K562 (cell line): ENCODE measurements around the gene CNOT4. TPM values are rescaled to one million over a fixed set of nuclear protein-coding genes. Genes with fewer than 3 reads are reported as not detected.

ENCODE experiments used
- ATAC-seq: fragments of 200-7000 bp; cut with Tn5 transposase; 3 replicates; pipeline ENCODE4 v1.9.1; 2020; ENCODE audit warnings: moderate library complexity
- BruUV-seq: library from RNA; stranded (reverse); fragments of 400-500 nt; replicated peaks from 2 replicates; lab custom pipeline; 2021; lab: Mats Ljungman, UMichigan
- CTCF ChIA-PET: fragments of 300-600 bp; formaldehyde crosslinking; extraction: SDS; loops from one replicate; lab custom pipeline; 2021; ENCODE audit warnings: low intra/inter-chr PET ratio; lab: Yijun Ruan, JAX
- POLR2A ChIA-PET: fragments of 300-600, 350-650 bp; sonication (Branson Sonifier 250); formaldehyde crosslinking; extraction: SDS; loops from one replicate; lab custom pipeline; 2021; ENCODE audit warnings: antibody characterized with exemption, inconsistent platforms; lab: Yijun Ruan, JAX
- DNase-seq, 4 experiments: peaks; one replicate each; pipeline versions ENCODE4 v3.0.0 to v3.0.0-alpha.2; 2011 to 2018; ENCODE audit warnings: low spot score in 3 of 4, mixed read lengths in 3 of 4; ENCODE audit errors: extremely low read depth in 1 of 4
- FAIRE-seq: peaks from 2 replicates; lab custom pipeline; 2011; peaks lifted over from hg19 to GRCh38; lab: Jason Lieb, UNC
- H2AFZ ChIP-seq: 2 replicates; pipeline ENCODE4 v1.6.0; 2011; ENCODE audit warnings: low read depth, low read length, control low read depth, inconsistent platforms
- H3K27ac ChIP-seq: fragments of 200-600 bp; 3 replicates; pipeline ENCODE4 v1.8.0; 2011; ENCODE audit warnings: low read depth, mild to moderate bottlenecking, control low read depth, inconsistent platforms, low read length, moderate library complexity, mixed read lengths; ENCODE audit errors: extremely low read depth
- H3K27me3 ChIP-seq, 2 experiments: fragments of 300-600 bp in 1 of 2; 2 replicates in 1 of 2; 3 replicates in 1 of 2; pipeline versions ENCODE4 v1.6.0 to v1.8.0; 2011; ENCODE audit warnings: inconsistent platforms in 2 of 2, low read length in 2 of 2, mild to moderate bottlenecking in 1 of 2, mixed read lengths in 1 of 2, moderate library complexity in 1 of 2; ENCODE audit not compliant: control insufficient read depth in 2 of 2, insufficient read depth in 2 of 2
- H3K36me3 ChIP-seq: fragments of 300-600 bp; 3 replicates; pipeline ENCODE4 v1.8.0; 2011; ENCODE audit warnings: mild to moderate bottlenecking, low read length, inconsistent platforms; ENCODE audit not compliant: control insufficient read depth, insufficient read depth
- H3K4me1 ChIP-seq, 2 experiments: fragments of 200-600 bp in 1 of 2; replicated peaks in 1 of 2; 2 replicates in 1 of 2; 3 replicates in 1 of 2; pipeline versions ENCODE4 v1.5.1 to v1.8.0; 2011; ENCODE audit warnings: inconsistent platforms in 2 of 2, low read length in 2 of 2, mild to moderate bottlenecking in 1 of 2, mixed read lengths in 1 of 2, moderate library complexity in 1 of 2; ENCODE audit not compliant: control insufficient read depth in 2 of 2, insufficient read depth in 2 of 2
- H3K4me2 ChIP-seq: 2 replicates; pipeline ENCODE4 v1.6.1; 2011; ENCODE audit warnings: low read length, control low read depth, inconsistent platforms, mixed read lengths; ENCODE audit not compliant: insufficient read depth
- H3K4me3 ChIP-seq: fragments of 200-600 bp; sonication (generic), shearing (Covaris generic); 2 replicates; pipeline ENCODE4 v1.5.1; 2016; ENCODE audit warnings: control low read depth, inconsistent platforms
- H3K79me2 ChIP-seq: fragments of 200-600 bp; 3 replicates; pipeline ENCODE4 v1.8.0; 2011; ENCODE audit warnings: low read length, inconsistent platforms; ENCODE audit not compliant: control insufficient read depth, insufficient read depth
- H3K9ac ChIP-seq, 2 experiments: 2 replicates each; pipeline versions ENCODE4 v1.6.0 to v1.6.1; 2011; ENCODE audit warnings: low read depth in 2 of 2, low read length in 2 of 2, control low read depth in 1 of 2, inconsistent platforms in 1 of 2, mild to moderate bottlenecking in 1 of 2, mixed read lengths in 1 of 2; ENCODE audit not compliant: insufficient read depth in 1 of 2
- H3K9me1 ChIP-seq: one replicate; pipeline ENCODE4 v1.6.0; 2011; ENCODE audit warnings: inconsistent platforms, mild to moderate bottlenecking, low read length, moderate library complexity; ENCODE audit not compliant: control insufficient read depth, insufficient read depth
- H3K9me3 ChIP-seq: replicated peaks from 2 replicates; pipeline ENCODE4 v1.5.1; 2011; ENCODE audit warnings: low read depth, low read length, inconsistent platforms; ENCODE audit not compliant: control insufficient read depth, insufficient read depth
- H4K20me1 ChIP-seq: replicated peaks from 2 replicates; pipeline ENCODE4 v1.6.1; 2011; ENCODE audit warnings: low read length, inconsistent platforms, mixed read lengths; ENCODE audit not compliant: control insufficient read depth, insufficient read depth
- EHMT2 ChIP-seq: fragments of 450-650 bp; IDR thresholded peaks from 2 replicates; pipeline ENCODE4 v1.6.1; 2018; ENCODE audit warnings: antibody characterized with exemption
- FOXK1 ChIP-seq: sonication (generic); formaldehyde crosslinking; IDR thresholded peaks from 2 replicates; pipeline ENCODE4 v1.8.0; 2022; ENCODE audit warnings: missing genetic modification reagents, mild to moderate bottlenecking, borderline replicate concordance
- RB1 ChIP-seq: fragments of 450-650 bp; IDR thresholded peaks from 2 replicates; pipeline ENCODE4 v1.6.1; 2017; ENCODE audit warnings: low read depth, mild to moderate bottlenecking
- ZC3H8 ChIP-seq: fragments of 450-650 bp; IDR thresholded peaks from 2 replicates; pipeline ENCODE4 v1.6.1; 2017
- ZFP30 ChIP-seq: fragments of 250-450 bp; sonication (Bioruptor Pico); IDR thresholded peaks from 2 replicates; pipeline ENCODE4 v1.8.0; 2022; ENCODE audit warnings: moderate library complexity, mild to moderate bottlenecking, inconsistent platforms, borderline replicate concordance
- WGBS: fragments of 100-300 bp; shearing (Covaris generic); methylation state at CpG from one replicate; pipeline ENCODE4 v1.1.6; 2016; ENCODE audit warnings: low coverage, mixed read lengths; ENCODE audit not compliant: insufficient coverage; ENCODE audit errors: missing lambda C conversion rate; 5-methylcytosine and 5-hydroxymethylcytosine counted together
- in situ Hi-C: fragments of 300-500 bp; cut with MboI; formaldehyde crosslinking; loops from 4 replicates; pipeline ENCODE4 v1.15.0; 2018; ENCODE audit warnings: inconsistent platforms, mixed read lengths
- intact Hi-C: fragments of 100-400 bp; cut with micrococcal nuclease; formaldehyde crosslinking; loops from 2 replicates; pipeline ENCODE4 v1.14.2; 2022
- polyA plus RNA-seq, 8 experiments: library from polyadenylated mRNA; depleted of rRNA in 4 of 8; stranded (reverse) in 5 of 8; unstranded in 3 of 8; fragments of >200 nt; fragmentation: Nextera tagmentation in 2 of 8; fragmentation: Illumina TruSeq in 1 of 8; extraction: Ambion mirVana in 2 of 8; extraction: Trizol in 1 of 8; gene quantifications; 2 replicates each; pipeline versions ENCODE4 v1.2.1 to v1.2.3, GENCODE V29; 2011 to 2014; ENCODE audit warnings: inconsistent platforms in 1 of 8, missing spikeins in 1 of 8
- total RNA-seq, 7 experiments: library from RNA; depleted of rRNA in 6 of 7; stranded (reverse); fragments of >200 nt in 6 of 7; fragmentation: Illumina TruSeq in 2 of 7; extraction: Trizol in 2 of 7; gene quantifications; 2 replicates each; pipeline versions ENCODE4 v1.2.1 to v1.2.3, GENCODE V29; 2011 to 2021; ENCODE audit warnings: low replicate concordance in 1 of 7
- TF ChIP-seq, protein P1 (sequence below): sonication (generic); formaldehyde crosslinking; IDR thresholded peaks from 2 replicates; pipeline ENCODE4 v1.4.0; 2020; ENCODE audit warnings: mild to moderate bottlenecking, missing genetic modification reagents

Gene CNOT4
- total and polyA plus RNA-seq, 9 of the 15 experiments (the other 6 are each of a cell fraction or from before 2014, with no cell fraction given): 8.6 to 24.1 (median 15.4) TPM

DNA sequence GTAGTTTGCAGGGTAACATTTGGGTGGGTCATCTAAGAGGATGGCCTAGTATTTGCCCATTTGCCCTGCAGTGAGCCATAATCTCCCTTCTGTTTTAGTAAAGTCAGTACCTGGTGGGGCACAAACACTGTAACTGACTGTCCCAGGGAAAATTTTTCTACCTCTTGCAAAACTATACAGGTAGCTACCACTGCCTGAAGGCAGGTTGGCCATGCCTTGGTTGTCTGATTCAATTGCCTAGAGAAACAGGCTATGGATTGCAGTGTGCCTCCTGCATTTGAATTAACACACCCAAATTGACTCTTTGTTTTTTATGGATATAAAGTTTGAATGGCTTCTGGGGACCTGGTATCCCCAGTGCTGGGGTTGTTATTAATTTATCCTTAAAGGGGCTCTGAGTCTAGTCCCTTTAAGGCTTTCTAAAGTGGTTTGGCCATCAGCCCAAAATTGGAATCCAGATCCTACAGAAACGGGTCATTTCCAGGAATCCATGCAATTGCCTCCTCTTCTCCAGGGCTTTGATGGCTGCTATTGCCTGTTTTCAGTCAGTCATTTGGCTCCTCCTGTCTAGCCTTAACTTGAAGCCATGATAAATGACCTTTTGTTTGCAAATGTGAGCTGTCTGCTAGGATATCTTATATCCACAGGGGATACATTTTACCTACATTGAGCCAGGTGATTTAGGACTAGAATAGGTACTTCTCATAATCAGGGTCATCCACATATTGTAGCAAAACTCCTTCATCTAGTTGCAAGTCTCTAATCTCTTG, 187.1 kb downstream of the CNOT4 start:
- Histone ChIP-seq H3K9me3 (no peaks in the 10 kb centered on the region), H3K27me3 (peaks cover 28 to 32% of the 10 kb centered on the region in 2 experiments), H3K4me1 (no peaks in the 10 kb centered on the region; a peak in 1 of 5 replicates), H4K20me1 (no peaks in the 10 kb centered on the region), H3K27ac (no peak overlapping the region), H3K36me3 (no peaks in the 10 kb centered on the region), H3K79me2 (no peaks in the 10 kb centered on the region)
- ATAC-seq (no peak), DNase-seq (no peak), FAIRE-seq (no peak)
- ChIA-PET CTCF (no interaction called here), POLR2A (interaction anchor here (0.6 kb wide), 1 partner anchor 54 kb away, joined by 3 read pairs; no protein-coding TSS in a partner anchor)
- intact Hi-C loops: no loop called here
- WGBS: 0% methylated on average over 1 of the region's 1 CpG
- TF ChIP-seq ZFP30 (CRISPR knock-in tag) (no peak), FOXK1 (no peak), RB1 (no peak), EHMT2 (no peak), ZC3H8 (no peak)
- TF ChIP-seq, protein P1, sequence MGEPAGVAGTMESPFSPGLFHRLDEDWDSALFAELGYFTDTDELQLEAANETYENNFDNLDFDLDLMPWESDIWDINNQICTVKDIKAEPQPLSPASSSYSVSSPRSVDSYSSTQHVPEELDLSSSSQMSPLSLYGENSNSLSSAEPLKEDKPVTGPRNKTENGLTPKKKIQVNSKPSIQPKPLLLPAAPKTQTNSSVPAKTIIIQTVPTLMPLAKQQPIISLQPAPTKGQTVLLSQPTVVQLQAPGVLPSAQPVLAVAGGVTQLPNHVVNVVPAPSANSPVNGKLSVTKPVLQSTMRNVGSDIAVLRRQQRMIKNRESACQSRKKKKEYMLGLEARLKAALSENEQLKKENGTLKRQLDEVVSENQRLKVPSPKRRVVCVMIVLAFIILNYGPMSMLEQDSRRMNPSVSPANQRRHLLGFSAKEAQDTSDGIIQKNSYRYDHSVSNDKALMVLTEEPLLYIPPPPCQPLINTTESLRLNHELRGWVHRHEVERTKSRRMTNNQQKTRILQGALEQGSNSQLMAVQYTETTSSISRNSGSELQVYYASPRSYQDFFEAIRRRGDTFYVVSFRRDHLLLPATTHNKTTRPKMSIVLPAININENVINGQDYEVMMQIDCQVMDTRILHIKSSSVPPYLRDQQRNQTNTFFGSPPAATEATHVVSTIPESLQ: no peak
- TF ChIP-seq, all 486 proteins: peak for 0
- no peak overlapping the region for H3K9ac ChIP-seq
- BruUV-seq: no TSS peak
- in situ Hi-C loops: no loop called here
- H3K9me1 ChIP-seq: no peaks in the 10 kb centered on the region
- H3K4me2 ChIP-seq: no peak overlapping the region
- H3K4me3 ChIP-seq: no peak overlapping the region
- H2AFZ ChIP-seq: no peak overlapping the region
